Activated T-helper 1 cell treated with anti-CD3 and anti-CD28 coated beads, Interleukin-2, amount 50 U/mL, for 16 hours (primary cell): ENCODE data around the gene HOPX.
"Not testable (repeated sequence)": the region's sequence is repeated elsewhere in the genome, so short reads cannot be mapped to it uniquely, and the experiment has no call there.

Source experiments
- DNase-seq, 2 donors: peaks; one replicate each; pipeline ENCODE4 v3.0.0-alpha.2; 2020; ENCODE audit warnings: low read depth in 1 of 2, low spot score in 1 of 2

Gene HOPX

DNA sequence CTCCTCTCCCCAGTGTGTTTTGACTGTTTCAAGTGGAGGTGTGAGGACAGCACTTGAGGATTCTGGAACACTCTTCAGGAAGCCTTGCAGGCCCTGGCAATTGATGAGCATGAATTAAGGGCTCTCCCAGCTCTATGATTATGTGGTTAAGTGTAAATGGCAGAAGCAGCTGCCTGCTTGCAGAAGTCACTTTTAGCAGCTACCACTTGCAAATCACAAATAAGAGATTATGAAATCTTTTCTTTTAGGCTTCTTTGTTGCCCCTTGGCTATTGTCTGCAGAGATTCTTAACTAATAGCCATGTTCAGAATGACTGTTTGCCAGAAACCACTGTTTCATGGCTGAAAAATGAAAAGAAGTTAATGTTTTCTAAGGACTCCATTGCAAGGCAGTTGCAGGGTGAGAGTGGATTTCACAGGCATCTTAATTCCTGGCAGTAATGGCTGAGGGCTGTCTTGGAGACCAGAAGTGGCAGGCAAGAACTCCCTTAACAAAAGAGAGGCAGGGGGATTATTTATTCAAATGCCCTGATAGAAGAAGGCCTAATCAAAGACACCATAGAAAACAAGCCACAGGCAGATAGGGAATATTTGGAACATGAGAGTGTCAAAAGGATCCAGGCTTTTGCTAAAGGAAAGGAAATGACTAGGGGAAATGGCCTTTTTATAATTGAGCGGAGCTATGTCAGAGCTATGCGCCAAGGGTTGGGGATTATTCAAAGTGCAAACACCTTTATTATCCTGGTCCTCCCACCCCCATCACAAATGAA lies 8.3 kb upstream of the HOPX start:
- no peak for DNase-seq

DNA sequence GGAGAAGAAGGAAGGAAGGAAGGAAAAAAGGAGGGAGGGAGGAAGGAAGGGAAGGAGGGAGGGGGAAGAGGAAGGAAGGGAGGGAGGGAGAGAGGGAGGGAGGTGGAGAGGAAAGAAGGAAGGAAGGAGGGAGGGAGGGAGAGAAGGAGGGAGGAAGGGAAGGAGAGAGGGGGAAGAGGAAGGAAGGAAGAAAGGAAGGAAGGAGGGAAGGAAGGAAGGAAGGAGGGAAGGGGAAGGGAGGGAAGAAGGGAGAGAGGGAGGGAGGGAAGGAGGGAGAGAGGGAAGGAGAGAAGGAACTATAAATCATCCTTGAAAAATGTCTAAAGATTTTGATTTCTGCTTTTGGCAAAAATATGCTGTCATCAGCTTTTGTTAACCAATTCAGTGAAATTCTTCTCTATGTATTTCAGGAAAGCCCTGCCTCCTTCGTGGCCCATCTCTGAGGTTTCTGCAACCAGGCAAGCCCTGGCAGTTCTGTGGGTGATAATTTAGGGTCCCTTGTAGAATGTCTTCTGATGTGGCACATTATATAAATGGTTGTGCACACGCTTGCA lies 7.1 kb upstream of the HOPX start:
- DNase-seq = no peak

DNA sequence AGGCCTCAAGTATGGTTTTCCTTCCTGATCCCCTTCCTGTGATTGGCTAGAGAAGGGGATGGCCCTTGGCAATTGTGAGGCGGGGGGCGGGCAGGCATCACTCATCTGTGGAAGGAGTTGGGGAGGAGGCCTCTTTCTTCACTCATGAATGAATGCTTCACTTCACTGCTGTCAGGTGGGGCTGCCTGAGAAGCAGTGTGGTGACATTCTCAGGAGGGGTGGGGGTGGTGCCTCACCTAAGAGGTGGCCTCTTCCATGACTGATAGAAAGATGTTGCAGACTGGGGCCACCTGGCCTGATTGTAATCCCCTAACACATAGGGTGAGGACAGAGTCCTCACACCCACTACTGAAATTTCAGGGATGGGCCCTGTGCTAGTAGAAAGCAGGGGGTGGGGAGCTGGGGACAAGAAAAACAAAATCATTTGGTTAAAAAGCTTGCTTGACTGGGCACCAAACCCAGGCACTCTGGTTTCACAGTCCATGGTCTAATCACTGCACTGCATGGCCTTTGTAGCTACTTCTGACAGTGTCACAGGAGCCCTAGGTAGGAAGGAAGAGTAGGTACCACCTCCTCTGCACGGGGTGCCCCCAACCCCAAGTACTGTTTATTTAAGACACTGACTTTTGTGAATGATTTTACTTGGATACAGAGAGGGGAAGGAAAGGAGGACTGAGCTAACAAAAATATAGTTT lies 5.6 kb upstream of the HOPX start:
- no peak for DNase-seq

DNA sequence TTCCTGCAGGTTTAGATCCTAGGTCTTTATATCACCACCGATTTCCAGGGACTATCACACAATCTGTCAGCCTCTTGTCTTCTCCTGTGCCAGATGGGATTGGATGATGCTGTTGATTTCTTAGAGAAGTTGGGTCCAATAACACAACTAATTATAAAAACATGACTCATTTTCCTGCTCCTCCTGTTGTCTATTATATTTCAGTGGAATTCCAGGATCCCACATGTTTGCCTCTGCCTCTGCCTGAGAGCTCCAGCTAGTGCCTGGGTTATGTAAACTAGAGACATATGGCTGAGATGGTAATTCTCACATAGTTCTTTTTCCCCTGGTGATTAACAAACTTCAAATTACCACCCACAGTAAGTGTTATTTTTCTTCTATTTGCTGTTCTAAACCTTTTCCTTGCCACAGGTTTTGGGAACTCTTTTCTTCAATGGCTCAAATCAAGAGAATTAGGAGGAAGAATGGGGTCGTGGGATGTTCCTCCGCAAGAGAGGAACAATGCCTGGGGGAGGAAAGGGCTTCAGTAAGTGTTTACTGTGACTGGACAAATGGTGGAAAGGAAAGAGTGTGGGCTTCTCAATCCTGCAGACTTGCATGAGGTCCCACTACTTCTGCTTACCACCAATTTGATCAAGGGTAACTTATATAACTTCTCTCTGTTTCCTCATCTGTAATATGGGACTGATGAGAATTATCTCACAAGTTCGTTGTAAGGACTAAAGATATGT lies 3.4 kb upstream of the HOPX start:
- no peak for DNase-seq

DNA sequence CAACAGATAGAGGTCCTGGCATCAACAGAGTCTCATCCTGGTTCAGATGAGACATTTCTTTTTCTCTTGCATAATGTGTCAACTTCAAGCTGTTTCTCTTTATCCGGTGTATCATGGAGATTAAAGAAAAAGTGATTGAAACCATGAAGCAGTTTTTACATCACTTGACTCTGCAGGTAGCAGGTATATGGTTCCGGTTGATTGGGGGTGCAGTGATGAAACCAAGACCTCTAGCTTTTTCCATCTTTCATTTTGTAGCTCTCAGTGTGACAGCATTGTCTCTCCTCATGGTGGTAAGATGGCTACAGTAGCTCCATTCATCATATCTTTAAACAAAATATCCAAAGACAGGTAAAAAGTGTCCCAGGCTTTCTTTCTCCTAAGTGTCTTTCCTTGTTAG lies 2.4 kb upstream of the HOPX start:
- no peak for DNase-seq

DNA sequence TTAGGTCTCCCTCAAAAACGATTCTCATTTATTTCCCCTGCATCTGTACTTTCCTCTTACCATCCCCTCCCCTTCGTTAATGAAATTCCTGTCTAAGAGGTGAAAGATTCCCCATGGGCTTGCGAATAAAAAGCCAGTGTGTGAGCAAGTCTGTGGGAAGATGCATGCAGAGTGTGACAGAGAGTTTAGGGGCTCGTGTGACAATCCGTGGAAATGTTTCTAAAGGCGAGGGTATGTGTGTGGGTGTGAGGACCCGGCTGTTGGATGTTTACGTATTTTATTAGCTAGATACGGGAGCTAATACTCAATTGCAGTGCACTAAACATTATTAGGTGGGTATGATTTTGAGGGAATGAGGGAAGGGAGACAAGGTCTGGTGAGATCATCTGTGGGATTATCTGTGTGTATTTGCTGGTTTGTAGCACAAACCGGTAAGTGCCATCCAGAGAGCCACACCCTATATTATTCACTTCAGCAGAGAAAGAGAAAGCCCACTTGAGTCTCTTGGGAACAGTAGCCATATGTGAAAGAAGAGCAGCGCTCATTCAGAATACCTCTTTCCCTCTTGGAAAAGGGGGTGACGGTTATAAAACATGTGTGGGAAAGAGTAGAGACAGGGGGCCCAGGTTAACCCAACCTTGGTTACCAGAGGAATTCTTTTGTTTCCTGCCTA lies 893 bp upstream of the HOPX start:
- DNase-seq = no peak

DNA sequence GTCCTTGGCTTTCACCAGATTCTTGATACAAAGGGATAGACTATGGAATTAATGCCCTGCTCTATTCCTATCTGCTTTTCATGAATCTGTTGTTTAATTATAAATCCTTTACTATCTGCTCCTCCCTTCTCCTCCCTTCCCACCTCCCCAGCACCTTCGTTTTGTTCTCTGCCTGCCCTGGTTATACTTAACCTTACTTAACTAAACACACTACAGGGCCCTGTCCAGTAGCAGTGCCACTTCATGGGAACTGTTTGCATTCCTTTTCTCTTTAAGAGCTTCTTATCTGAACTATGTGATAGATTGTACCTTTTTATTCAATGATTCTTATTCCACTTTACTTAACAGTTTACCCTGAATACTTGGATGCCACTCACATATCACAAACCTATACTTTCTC lies 830 bp downstream of the HOPX start:
- DNase-seq = no peak

DNA sequence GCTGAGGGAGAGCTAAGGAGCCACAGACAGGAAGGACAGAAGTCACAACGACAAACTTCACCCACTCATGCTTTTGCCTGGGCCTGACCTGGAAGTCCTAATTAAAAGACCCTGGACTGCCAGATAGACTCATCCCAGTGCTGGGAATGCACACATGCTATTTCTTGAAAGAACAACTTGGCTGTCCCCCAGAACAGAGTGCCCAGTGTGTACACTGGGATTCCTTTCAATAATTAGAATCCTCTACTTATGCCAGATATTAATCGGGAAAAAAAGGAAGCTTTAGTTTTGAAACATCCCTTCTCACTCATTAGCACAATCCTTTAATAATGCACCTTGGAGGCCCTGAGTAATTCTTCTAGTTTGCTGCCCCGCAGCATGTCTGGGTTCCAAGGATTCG lies 3.4 kb downstream of the HOPX start:
- DNase-seq = no peak

DNA sequence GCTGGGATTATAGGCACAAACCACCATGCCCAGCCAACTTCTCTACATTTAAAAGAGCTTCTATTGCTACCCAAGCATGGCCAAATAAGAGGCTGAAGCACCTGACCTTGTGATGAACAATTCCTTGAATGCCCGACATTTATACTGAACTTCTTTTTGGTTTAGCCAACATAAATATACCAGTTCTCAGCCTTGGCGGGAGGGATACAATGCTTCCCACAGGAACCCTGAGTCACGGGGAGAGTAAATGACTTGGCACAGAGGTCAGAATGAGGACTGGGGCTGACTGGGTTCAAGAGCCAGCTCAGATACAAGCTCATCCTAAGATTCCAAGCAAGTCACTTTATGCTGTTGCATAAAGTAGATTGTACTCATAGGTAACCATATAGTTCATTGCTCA lies 6.1 kb downstream of the HOPX start:
- DNase-seq = no peak

DNA sequence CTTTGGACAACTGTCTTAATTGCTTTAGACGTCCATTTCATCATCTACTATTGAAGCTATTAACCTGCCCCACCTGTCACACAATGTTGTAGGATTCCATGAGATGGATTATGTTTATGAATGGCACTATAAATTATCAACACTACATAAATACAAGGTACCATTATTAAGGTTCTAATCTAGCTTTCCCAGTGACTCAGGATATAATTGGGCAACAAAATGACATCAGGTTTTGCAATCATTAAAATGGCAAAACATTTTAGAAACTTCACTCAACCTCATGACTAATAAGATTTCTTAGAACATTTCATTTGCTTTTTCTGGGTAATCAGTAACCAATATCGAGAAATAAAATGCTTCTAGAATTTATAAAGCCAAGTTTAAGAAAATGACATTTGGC lies 9.2 kb downstream of the HOPX start:
- no peak for DNase-seq

DNA sequence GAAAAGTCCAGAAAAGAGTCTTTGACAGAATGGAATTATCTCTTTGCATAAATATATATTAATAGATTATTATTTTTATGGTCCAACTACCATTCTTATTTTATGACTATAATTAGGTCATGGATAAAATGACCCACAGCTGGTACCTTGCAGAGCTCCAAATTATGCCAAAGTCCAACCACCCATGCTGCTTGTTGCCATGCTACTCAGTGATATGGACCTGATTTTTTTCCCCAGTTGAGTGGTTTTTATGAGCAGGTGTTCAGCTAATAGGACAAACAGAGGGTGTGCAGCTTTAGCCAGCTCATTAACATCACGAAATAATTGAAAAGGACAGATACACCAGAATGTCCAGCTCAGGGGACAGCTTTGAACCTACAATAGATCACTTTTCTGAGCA lies 9.7 kb downstream of the HOPX start:
- DNase-seq = no peak

DNA sequence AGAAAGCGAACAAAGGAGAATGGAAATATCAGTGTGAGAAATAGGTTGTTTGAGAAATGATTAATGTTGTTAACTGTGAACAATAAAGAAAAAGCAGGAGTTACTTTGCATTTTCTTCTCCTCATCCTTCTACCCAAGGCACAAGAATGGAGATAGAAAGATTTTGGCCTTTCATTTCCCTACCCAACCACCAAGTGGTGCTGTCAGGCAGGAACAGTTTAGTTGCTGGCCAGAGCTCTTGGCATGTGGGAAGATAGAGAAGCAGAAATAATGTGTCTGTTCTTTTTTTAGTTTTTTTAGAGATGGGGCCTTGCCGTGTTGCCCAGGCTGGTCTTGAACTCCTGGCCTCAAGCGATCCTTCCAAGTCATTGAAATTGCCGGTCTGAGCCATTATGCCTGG lies 12.8 kb downstream of the HOPX start:
- no peak for DNase-seq

DNA sequence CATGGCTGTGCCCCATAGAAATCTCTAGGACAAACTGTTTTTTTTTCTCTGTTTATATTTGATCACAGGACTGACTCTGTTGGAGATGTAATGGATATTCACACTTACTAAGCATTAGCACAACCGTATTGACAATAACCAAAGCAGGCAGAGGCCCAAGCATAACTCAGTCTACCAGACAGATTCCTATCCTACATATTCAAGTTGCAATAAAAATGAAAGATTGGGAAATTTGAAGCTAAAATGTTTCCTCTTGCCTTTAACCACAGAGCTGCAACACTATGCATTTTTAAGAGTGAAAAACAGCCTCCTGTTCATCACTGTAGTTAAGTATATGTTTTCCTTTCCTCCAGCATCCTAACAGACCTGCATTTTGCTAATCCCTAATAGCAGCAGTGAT lies 13.7 kb downstream of the HOPX start:
- not testable (repeated sequence) for DNase-seq

DNA sequence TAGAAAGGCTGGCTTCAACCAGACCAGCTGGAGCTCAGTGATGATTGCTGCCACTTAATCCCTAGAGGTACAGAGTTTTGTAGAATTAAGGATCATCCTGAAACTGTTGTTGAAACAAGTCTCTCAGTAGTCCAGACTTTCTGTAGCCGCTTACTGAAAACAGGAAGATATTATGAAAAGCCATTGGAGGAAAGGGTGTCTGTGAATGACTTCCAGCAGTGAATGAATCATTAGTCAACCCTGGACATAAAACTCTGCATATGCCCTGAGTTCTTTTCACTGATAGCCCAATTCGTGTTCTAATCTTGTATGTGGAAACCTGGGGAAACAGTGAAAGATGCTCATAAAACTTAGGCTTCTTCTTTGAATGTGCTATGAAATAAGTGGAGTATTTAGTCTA lies 14.8 kb downstream of the HOPX start:
- DNase-seq = no peak

DNA sequence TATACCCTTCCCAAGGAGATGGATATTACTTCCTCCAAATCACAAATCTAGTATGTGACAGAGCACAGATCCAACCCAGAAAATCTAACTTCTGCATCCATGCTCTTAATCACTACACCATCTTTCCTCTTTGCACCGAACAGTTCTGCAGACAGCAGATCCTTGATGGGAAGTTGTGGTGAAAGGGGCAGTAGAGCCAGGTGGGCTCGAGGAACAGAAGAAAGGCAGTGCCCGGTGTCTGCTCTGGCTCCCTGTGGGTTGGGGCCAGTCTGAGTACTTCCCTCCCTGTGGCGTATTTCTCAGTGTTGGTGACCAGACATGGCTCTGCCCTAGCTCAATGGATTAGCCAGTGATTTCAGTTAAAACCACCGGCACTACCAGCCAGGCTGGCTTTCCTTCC lies 15.3 kb downstream of the HOPX start:
- no peak for DNase-seq

DNA sequence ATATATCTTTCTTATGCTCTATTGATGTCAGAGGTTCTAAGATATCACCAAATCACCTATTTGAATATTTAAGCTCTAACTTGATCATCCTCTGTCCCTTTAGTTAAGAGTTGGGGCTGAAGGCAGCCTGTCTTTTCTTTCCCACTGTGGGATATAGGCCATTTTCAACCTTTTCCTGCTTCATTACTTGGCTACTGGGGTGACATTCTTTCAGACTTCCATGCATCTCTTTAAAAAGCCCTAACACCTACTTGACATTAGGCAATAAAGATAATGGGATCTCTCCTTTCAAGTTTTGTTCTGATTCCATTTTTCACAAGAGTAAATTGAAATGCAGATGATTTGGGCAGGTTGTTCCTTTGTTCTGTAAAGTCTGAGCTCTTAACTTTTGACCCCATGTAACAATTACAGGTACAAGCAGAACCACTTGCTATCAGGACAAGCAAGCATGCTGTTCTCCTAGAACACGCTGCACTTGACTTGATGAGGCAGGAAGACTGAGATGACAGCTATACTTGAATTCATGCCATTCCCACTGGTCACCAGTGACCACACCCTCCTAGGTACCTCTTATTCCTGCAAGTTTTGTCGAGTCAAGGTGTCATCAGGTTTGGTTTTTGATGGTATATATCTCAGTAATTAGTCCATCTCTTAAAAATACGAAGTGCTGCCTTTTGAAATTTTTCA lies 18.2 kb downstream of the HOPX start:
- no peak for DNase-seq

DNA sequence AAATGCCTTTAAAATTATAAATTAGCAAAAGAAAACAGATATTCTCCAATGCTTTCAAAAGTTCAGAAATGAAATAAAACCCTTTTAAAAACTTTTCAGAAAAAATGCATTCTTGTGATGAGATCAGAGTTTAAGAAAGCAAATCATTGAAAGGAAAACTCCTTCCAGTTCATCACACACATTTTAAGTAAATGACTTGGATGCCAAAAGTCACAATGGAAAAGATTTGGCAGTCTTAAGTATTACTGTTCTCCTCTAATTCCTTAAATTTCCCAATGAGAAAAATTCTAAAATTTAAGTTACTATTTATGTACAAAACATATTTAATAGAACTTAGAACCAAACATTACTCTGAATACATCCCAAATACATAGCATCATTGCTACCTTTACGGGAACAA lies 21.1 kb downstream of the HOPX start:
- no peak for DNase-seq

DNA sequence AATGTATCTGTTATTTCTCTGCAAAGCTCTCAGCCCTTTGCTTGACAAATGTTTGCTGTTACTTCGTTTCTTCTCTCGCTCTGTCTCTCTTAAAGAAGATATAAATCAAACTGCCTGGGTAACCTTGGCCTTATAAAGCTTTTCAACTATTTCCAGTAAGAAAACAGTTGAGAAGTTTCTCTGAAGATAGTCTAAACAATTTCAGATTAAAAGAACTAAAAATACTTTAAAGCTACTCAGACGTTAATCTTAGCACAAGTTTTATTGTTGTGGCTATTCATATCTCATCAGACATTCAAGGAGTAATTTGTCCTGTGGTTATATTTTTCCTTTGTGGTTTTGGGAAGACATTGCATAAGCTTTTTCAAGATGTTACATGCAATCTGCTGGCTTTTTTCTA lies 22.6 kb downstream of the HOPX start:
- DNase-seq = no peak

DNA sequence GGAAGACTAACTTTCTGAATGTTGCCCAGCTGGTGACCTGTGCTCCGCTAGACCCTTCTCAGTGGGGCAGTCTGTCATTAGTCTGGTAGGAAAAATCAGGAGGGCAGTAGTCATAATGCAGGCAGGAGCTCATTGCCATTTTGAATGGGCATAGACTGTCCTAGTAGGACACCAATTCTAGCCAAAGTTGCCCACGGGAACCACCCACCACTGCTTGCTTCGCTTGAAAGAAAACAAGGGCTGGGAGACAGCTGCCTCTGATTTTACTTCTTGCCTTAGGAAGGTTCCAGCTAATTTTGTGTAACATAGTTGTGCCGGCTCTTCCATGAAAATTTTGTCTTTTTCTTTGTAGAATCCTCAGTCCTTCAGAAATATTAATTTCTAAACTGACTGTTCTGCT lies 23.3 kb downstream of the HOPX start:
- DNase-seq = no peak

DNA sequence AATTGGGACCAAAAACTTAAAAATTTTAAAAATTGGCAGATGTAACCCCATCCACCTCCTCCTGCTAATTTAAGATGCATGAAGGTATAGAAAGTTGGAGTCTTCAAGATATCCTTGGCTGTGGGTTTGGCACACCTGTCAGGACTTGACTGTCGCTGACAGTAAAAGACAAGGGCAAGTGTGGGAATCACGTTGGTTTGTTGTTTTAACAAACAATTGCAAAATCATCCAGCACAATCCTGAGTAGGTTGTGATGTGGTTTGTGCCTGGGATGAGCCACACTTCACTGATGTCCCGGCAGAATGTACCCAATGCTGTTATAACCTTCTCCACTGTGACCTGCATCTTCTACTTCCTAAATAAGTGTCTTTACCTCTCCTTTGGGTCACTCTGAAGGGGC lies 24.0 kb downstream of the HOPX start:
- no peak for DNase-seq

DNA sequence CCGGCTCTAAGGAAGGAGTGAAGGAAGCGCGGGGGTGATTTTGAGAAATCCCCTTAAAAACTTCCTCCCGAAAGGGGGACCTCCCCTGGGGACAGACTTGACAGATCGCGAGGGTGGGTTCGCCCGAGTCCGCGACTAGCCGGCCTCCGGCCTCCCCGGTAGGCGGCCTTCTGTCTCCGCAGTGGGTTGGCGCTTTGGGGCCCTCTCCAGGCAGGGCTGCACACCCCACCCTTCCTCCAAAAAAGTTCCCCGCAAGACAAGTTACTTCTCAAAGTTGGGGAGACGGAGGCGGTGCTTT lies 24.8 kb downstream of the HOPX start:
- peak in 1 of 2 donors; percentile 18 for DNase-seq
